Measurements from ENCODE around the gene GPC5. TPM values are rescaled to one million over a fixed set of nuclear protein-coding genes. Genes with fewer than 3 reads are reported as not detected.
"Not testable (repeated sequence)": the region's sequence is repeated elsewhere in the genome, so short reads cannot be mapped to it uniquely, and the experiment has no call there.

The GPC5 gene
- total RNA-seq, 1 experiment from 2014 or later: 0.50 TPM

DNA sequence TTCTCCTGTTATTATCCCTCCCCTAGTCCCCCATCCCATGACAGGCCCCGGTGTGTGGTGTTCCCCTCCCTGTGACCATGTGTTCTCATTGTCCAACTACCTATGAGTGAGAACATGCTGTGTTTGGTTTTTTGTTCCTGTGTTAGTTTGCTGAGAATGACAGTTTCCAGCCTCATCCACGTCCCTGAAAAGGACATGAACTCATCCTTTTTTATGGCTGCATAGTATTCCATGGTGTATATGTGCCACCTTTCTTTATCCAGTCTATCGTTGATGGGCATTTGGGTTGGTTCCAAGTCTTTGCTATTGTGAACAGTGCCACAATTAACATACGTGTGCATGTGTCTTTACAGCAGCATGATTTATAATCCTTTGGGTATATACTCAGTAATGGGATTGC is 1297.4 kb downstream of the GPC5 start:
- in situ Hi-C loops (cut with HindIII; ENCODE audit: low pct_unique_long_range_greater_than_20kb, low sequenced_read_pairs): not testable (repeated sequence)

DNA sequence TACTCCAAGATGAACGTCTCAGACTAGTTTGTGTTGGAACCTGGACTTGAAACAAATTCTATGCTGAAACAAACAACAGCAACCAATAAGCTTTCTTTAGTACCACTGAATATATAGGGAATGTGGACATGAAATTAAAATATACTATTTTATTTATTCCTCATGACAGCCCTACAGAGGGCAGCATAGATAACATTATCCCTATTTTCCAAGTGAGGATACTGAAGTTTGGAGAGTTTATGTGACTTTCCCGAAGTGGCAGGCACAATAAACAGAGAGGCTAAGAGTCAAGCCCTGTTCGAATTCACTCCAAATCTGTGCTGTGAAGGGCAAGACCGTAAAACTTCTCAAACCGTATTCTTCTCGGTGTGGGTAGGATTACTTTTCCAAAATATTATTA is 1318.3 kb downstream of the GPC5 start:
- in situ Hi-C loops (cut with HindIII; ENCODE audit: low pct_unique_long_range_greater_than_20kb, low sequenced_read_pairs): no loop called here
- peak; percentile 28 for DNase-seq (ENCODE audit: low read depth, low spot score)

More for the DNA sequence above, 1297.4 kb downstream of the GPC5 start:
- not testable (repeated sequence) for DNase-seq (ENCODE audit: low read depth, low spot score)

DNA sequence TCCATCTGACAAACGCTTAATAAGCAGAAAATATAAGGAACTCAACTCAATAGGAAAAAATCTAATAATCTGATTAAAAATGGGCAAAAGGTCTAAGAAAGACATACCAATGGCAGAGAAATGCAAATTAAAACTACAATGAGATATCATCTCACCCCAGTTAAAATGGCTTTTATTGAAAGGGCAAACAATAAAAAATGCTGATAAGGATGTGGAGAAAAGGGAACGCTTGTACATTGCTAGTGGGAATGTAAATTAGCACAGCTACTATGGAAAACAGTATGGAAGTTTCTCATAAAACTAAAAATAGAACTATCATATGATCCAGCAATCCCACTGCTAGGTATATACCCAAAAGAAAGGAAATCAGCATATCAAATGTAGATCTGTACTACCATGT is 1319.4 kb downstream of the GPC5 start:
- DNase-seq (ENCODE audit: low read depth, low spot score): no peak
- in situ Hi-C loops (cut with HindIII; ENCODE audit: low pct_unique_long_range_greater_than_20kb, low sequenced_read_pairs): no loop called here

GRCh38 chr13:92719868-92720267 is 1321.4 kb downstream of the GPC5 start:
- no peak for DNase-seq (ENCODE audit: low read depth, low spot score)
- in situ Hi-C loops (cut with HindIII; ENCODE audit: low pct_unique_long_range_greater_than_20kb, low sequenced_read_pairs): no loop called here

- in situ Hi-C loops (cut with HindIII; ENCODE audit: low pct_unique_long_range_greater_than_20kb, low sequenced_read_pairs): no loop called here
These were observed 1323.2 kb downstream of the GPC5 start for GRCh38 chr13:92721620-92722019.

GRCh38 chr13:92727118-92727517 is 1328.7 kb downstream of the GPC5 start:
- in situ Hi-C loops (cut with HindIII; ENCODE audit: low pct_unique_long_range_greater_than_20kb, low sequenced_read_pairs): no loop called here
- no peak for DNase-seq (ENCODE audit: low read depth, low spot score)

More at GRCh38 chr13:92721620-92722019, 1323.2 kb downstream of the GPC5 start:
- no peak for DNase-seq (ENCODE audit: low read depth, low spot score)

DNA sequence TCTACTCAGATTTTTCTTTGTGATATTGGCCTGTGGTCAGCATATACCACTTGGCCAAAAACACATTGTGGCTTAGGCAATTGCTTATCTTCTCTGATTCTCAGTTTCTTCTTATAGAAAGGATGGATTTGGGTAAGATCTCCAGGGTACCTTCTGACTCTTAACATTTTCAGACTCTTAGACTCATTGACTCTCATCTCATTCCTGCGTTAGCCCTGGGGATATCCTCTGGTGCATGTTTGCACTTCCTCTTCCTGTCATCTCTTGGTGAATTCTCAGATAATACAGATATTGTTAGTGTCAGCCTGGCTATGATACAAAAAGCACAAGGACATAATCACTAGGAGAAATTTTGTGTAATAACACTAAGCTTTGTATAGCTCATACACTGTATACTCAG is 1335.6 kb downstream of the GPC5 start:
- in situ Hi-C loops (cut with HindIII; ENCODE audit: low pct_unique_long_range_greater_than_20kb, low sequenced_read_pairs): no loop called here
- DNase-seq (ENCODE audit: low read depth, low spot score): peak; percentile 55

- in situ Hi-C loops (cut with HindIII; ENCODE audit: low pct_unique_long_range_greater_than_20kb, low sequenced_read_pairs): no loop called here
These were observed 1336.1 kb downstream of the GPC5 start for GRCh38 chr13:92734545-92734944.

GRCh38 chr13:92735909-92736308 is 1337.5 kb downstream of the GPC5 start:
- in situ Hi-C loops (cut with HindIII; ENCODE audit: low pct_unique_long_range_greater_than_20kb, low sequenced_read_pairs): no loop called here
- no peak for DNase-seq (ENCODE audit: low read depth, low spot score)

More at GRCh38 chr13:92734545-92734944, 1336.1 kb downstream of the GPC5 start:
- no peak for DNase-seq (ENCODE audit: low read depth, low spot score)

DNA sequence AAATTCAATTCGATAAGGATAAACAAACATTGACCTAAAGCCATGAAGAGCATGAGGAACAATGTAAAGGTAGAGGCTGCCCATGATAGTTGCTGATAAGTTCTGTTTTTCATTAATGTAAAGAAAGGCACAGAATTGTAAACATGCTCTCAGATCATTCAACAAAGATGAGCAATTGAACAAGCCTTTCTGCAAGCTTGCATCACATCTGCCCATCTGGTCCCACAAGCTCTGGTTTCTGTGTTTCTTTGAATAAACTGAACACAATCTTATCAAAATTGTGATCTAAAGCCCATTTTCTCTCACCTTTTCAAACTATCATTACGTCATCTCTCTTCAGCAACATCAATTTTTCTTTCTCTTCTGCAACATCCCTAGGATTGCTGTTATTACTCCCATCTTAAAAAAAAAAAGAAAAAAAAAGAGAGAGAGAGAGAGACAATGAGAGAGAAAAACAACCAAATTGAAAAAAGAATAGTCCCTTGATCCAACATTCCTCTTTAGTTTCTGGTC is 1340.9 kb downstream of the GPC5 start:
- DNase-seq (ENCODE audit: low read depth, low spot score): no peak
- in situ Hi-C loops (cut with HindIII; ENCODE audit: low pct_unique_long_range_greater_than_20kb, low sequenced_read_pairs): no loop called here

DNA sequence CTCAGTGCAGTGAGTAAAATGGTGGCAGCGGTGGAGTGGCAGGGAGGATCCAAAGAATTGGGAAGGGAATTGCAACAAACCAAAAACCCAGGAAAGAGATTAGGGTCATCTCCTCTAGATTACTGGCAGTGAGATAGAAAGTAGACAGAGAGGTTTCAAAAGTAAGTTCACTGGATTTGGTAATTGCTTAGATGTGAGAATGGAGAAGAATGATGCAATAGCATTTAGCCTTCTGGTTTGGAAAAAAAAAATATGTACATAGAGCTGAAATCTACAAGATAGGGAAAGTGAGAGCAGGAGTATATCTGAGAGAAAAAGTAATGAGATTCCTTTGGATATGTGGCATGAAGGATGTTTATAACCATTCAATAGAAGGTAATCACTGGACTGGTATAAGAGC is 1345.6 kb downstream of the GPC5 start:
- no peak for DNase-seq (ENCODE audit: low read depth, low spot score)
- in situ Hi-C loops (cut with HindIII; ENCODE audit: low pct_unique_long_range_greater_than_20kb, low sequenced_read_pairs): no loop called here

- no peak for DNase-seq (ENCODE audit: low read depth, low spot score)
- in situ Hi-C loops (cut with HindIII; ENCODE audit: low pct_unique_long_range_greater_than_20kb, low sequenced_read_pairs): no loop called here
These were observed 1346.8 kb downstream of the GPC5 start for GRCh38 chr13:92745258-92745657.

- DNase-seq (ENCODE audit: low read depth, low spot score): peak; percentile 10
- in situ Hi-C loops (cut with HindIII; ENCODE audit: low pct_unique_long_range_greater_than_20kb, low sequenced_read_pairs): not testable (repeated sequence)
These were observed 1354.3 kb downstream of the GPC5 start for GRCh38 chr13:92752705-92753104.

GRCh38 chr13:92761710-92762109 is 1363.3 kb downstream of the GPC5 start:
- no peak for DNase-seq (ENCODE audit: low read depth, low spot score)
- in situ Hi-C loops (cut with HindIII; ENCODE audit: low pct_unique_long_range_greater_than_20kb, low sequenced_read_pairs): no loop called here

- no peak for DNase-seq (ENCODE audit: low read depth, low spot score)
- in situ Hi-C loops (cut with HindIII; ENCODE audit: low pct_unique_long_range_greater_than_20kb, low sequenced_read_pairs): no loop called here
These were observed 1369.0 kb downstream of the GPC5 start for GRCh38 chr13:92767468-92767867.

- in situ Hi-C loops (cut with HindIII; ENCODE audit: low pct_unique_long_range_greater_than_20kb, low sequenced_read_pairs): no loop called here
- DNase-seq (ENCODE audit: low read depth, low spot score): no peak
These were observed 1370.2 kb downstream of the GPC5 start for GRCh38 chr13:92768602-92769001.

DNA sequence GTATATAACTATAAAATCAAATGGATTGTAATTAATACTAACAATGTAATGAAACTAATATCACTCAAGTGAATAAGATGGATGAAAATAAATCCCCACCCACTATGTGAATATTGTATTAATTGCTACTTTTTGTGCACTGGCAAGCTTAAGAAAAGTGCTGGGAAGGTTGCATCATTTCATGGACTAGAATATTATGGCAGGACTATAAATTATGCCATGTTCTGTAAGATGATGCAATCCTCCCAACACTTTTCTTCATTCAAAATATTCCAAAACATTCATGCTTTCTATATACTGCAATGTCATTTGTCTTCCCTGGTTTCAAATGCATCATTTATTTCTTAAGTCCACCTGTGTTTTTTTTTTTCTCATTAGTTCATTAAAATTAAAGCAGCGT is 1370.6 kb downstream of the GPC5 start:
- in situ Hi-C loops (cut with HindIII; ENCODE audit: low pct_unique_long_range_greater_than_20kb, low sequenced_read_pairs): no loop called here
- no peak for DNase-seq (ENCODE audit: low read depth, low spot score)

DNA sequence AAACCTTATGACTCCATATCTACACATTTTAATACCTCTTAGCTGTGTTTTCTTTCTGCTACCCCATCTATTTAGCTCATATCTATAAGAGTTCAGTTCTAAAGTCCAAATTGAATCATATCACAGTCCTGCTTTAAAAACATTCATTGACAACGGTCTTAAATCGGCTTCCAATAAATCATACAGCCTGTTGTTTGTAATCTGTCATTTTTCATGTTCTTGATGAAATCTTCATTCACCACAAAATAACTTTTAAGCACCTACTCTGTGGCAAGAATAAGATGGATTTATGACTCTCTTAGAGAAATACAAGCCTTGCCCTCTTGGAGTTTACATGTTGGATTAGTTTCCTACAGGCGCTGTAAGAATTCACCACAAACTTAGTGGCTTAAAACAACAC is 1377.2 kb downstream of the GPC5 start:
- DNase-seq (ENCODE audit: low read depth, low spot score): no peak
- in situ Hi-C loops (cut with HindIII; ENCODE audit: low pct_unique_long_range_greater_than_20kb, low sequenced_read_pairs): no loop called here

- in situ Hi-C loops (cut with HindIII; ENCODE audit: low pct_unique_long_range_greater_than_20kb, low sequenced_read_pairs): no loop called here
These were observed 1383.7 kb downstream of the GPC5 start for GRCh38 chr13:92781965-92782690.

More at GRCh38 chr13:92781965-92782690, 1383.7 kb downstream of the GPC5 start:
- DNase-seq (ENCODE audit: low read depth, low spot score): no peak

All from SK-MEL-5 (cell line).